ENCODE measurements around the gene PRR33.

The PRR33 gene

GRCh38 chr11:1858154-1858553 is 33.5 kb downstream of the PRR33 start:
- H3K9me3 ChIP-seq (ENCODE audit: control insufficient read depth, insufficient read depth, low read length), result no peaks in the 10 kb centered on the region
- no peaks in the 10 kb centered on the region for H3K27me3 ChIP-seq (ENCODE audit: control insufficient read depth, insufficient read depth, low read length)
- no peak overlapping the region for H3K9ac ChIP-seq (ENCODE audit: low read depth, low read length)
- no peaks in the 10 kb centered on the region for H3K36me3 ChIP-seq (ENCODE audit: control insufficient read depth, insufficient read depth, low read length)
- no peak overlapping the region for H3K4me3 ChIP-seq (ENCODE audit: low read depth, low read length)
- H3K4me1 ChIP-seq (ENCODE audit: control insufficient read depth, insufficient read depth, low read length), result no peaks in the 10 kb centered on the region

- no peak overlapping the region for H3K9ac ChIP-seq (ENCODE audit: low read depth, low read length)
Observed at GRCh38 chr11:1857064-1857463, 34.6 kb downstream of the PRR33 start.

GRCh38 chr11:1856306-1857005 is 35.2 kb downstream of the PRR33 start:
- Histone ChIP-seq H3K4me3 (ENCODE audit: low read depth, low read length) (no peak overlapping the region), H3K9ac (ENCODE audit: low read depth, low read length) (no peak overlapping the region), H3K27me3 (ENCODE audit: control insufficient read depth, insufficient read depth, low read length) (no peaks in the 10 kb centered on the region)

More at GRCh38 chr11:1857064-1857463, 34.6 kb downstream of the PRR33 start:
- no peaks in the 10 kb centered on the region for H3K36me3 ChIP-seq (ENCODE audit: control insufficient read depth, insufficient read depth, low read length)
- H3K4me3 ChIP-seq (ENCODE audit: low read depth, low read length), result no peak overlapping the region
- H3K9me3 ChIP-seq (ENCODE audit: control insufficient read depth, insufficient read depth, low read length), result no peaks in the 10 kb centered on the region
- H3K4me1 ChIP-seq (ENCODE audit: control insufficient read depth, insufficient read depth, low read length), result no peaks in the 10 kb centered on the region
- H3K27me3 ChIP-seq (ENCODE audit: control insufficient read depth, insufficient read depth, low read length), result no peaks in the 10 kb centered on the region

GRCh38 chr11:1855886-1856265 is 35.8 kb downstream of the PRR33 start:
- H3K9me3 ChIP-seq (ENCODE audit: control insufficient read depth, insufficient read depth, low read length), result no peaks in the 10 kb centered on the region
- no peak overlapping the region for H3K4me3 ChIP-seq (ENCODE audit: low read depth, low read length)
- no peaks in the 10 kb centered on the region for H3K27me3 ChIP-seq (ENCODE audit: control insufficient read depth, insufficient read depth, low read length)
- no peak overlapping the region for H3K9ac ChIP-seq (ENCODE audit: low read depth, low read length)
- H3K36me3 ChIP-seq (ENCODE audit: control insufficient read depth, insufficient read depth, low read length), result no peaks in the 10 kb centered on the region
- no peaks in the 10 kb centered on the region for H3K4me1 ChIP-seq (ENCODE audit: control insufficient read depth, insufficient read depth, low read length)

More at GRCh38 chr11:1856306-1857005, 35.2 kb downstream of the PRR33 start:
- Histone ChIP-seq H3K36me3 (ENCODE audit: control insufficient read depth, insufficient read depth, low read length) (no peaks in the 10 kb centered on the region), H3K9me3 (ENCODE audit: control insufficient read depth, insufficient read depth, low read length) (no peaks in the 10 kb centered on the region), H3K4me1 (ENCODE audit: control insufficient read depth, insufficient read depth, low read length) (no peaks in the 10 kb centered on the region)

GRCh38 chr11:1854949-1855885 is 36.5 kb downstream of the PRR33 start:
- Histone ChIP-seq H3K9ac (ENCODE audit: low read depth, low read length) (no peak overlapping the region), H3K36me3 (ENCODE audit: control insufficient read depth, insufficient read depth, low read length) (no peaks in the 10 kb centered on the region), H3K4me1 (ENCODE audit: control insufficient read depth, insufficient read depth, low read length) (no peaks in the 10 kb centered on the region), H3K9me3 (ENCODE audit: control insufficient read depth, insufficient read depth, low read length) (no peaks in the 10 kb centered on the region), H3K27me3 (ENCODE audit: control insufficient read depth, insufficient read depth, low read length) (no peaks in the 10 kb centered on the region), H3K4me3 (ENCODE audit: low read depth, low read length) (no peak overlapping the region)

GRCh38 chr11:1854132-1854948 is 37.4 kb downstream of the PRR33 start:
- no peaks in the 10 kb centered on the region for H3K27me3 ChIP-seq (ENCODE audit: control insufficient read depth, insufficient read depth, low read length)
- no peak overlapping the region for H3K9ac ChIP-seq (ENCODE audit: low read depth, low read length)
- no peak overlapping the region for H3K4me3 ChIP-seq (ENCODE audit: low read depth, low read length)
- H3K9me3 ChIP-seq (ENCODE audit: control insufficient read depth, insufficient read depth, low read length), result no peaks in the 10 kb centered on the region
- no peaks in the 10 kb centered on the region for H3K36me3 ChIP-seq (ENCODE audit: control insufficient read depth, insufficient read depth, low read length)
- H3K4me1 ChIP-seq (ENCODE audit: control insufficient read depth, insufficient read depth, low read length), result no peaks in the 10 kb centered on the region

GRCh38 chr11:1853376-1854131 is 38.1 kb downstream of the PRR33 start:
- Histone ChIP-seq H3K27me3 (ENCODE audit: control insufficient read depth, insufficient read depth, low read length) (no peaks in the 10 kb centered on the region), H3K9ac (ENCODE audit: low read depth, low read length) (no peak overlapping the region), H3K9me3 (ENCODE audit: control insufficient read depth, insufficient read depth, low read length) (no peaks in the 10 kb centered on the region), H3K4me1 (ENCODE audit: control insufficient read depth, insufficient read depth, low read length) (no peaks in the 10 kb centered on the region), H3K4me3 (ENCODE audit: low read depth, low read length) (no peak overlapping the region), H3K36me3 (ENCODE audit: control insufficient read depth, insufficient read depth, low read length) (no peaks in the 10 kb centered on the region)

GRCh38 chr11:1852877-1853276 is 38.8 kb downstream of the PRR33 start, which contains the start of gene LSP1:
Gene LSP1, plus strand, starts transcription at chr11:1853084. Its CDS starts 61 bp downstream, at chr11:1853145.
- Histone ChIP-seq H3K4me3 (ENCODE audit: low read depth, low read length) (no peak within 1 kb of the TSS), H3K27me3 (ENCODE audit: control insufficient read depth, insufficient read depth, low read length) (no peaks in the 10 kb centered on the region), H3K9me3 (ENCODE audit: control insufficient read depth, insufficient read depth, low read length) (no peaks in the 10 kb centered on the region), H3K36me3 (ENCODE audit: control insufficient read depth, insufficient read depth, low read length) (no peaks in the 10 kb centered on the region), H3K4me1 (ENCODE audit: control insufficient read depth, insufficient read depth, low read length) (no peaks in the 10 kb centered on the region), H3K9ac (ENCODE audit: low read depth, low read length) (no peak within 1 kb of the TSS)

- Histone ChIP-seq H3K4me3 (ENCODE audit: low read depth, low read length) (no peak overlapping the region), H3K9ac (ENCODE audit: low read depth, low read length) (no peak overlapping the region), H3K4me1 (ENCODE audit: control insufficient read depth, insufficient read depth, low read length) (no peaks in the 10 kb centered on the region), H3K27me3 (ENCODE audit: control insufficient read depth, insufficient read depth, low read length) (no peaks in the 10 kb centered on the region), H3K9me3 (ENCODE audit: control insufficient read depth, insufficient read depth, low read length) (no peaks in the 10 kb centered on the region), H3K36me3 (ENCODE audit: control insufficient read depth, insufficient read depth, low read length) (no peaks in the 10 kb centered on the region)
Observed at GRCh38 chr11:1852271-1852876, 39.3 kb downstream of the PRR33 start.

GRCh38 chr11:1851468-1852180 is 40.1 kb downstream of the PRR33 start:
- no peaks in the 10 kb centered on the region for H3K4me1 ChIP-seq (ENCODE audit: control insufficient read depth, insufficient read depth, low read length)

More at GRCh38 chr11:1851468-1852180, 40.1 kb downstream of the PRR33 start:
- Histone ChIP-seq H3K36me3 (ENCODE audit: control insufficient read depth, insufficient read depth, low read length) (no peaks in the 10 kb centered on the region), H3K9ac (ENCODE audit: low read depth, low read length) (no peak overlapping the region), H3K27me3 (ENCODE audit: control insufficient read depth, insufficient read depth, low read length) (no peaks in the 10 kb centered on the region), H3K9me3 (ENCODE audit: control insufficient read depth, insufficient read depth, low read length) (no peaks in the 10 kb centered on the region), H3K4me3 (ENCODE audit: low read depth, low read length) (no peak overlapping the region)

Data from iPS-15b (cell line).